Measurements from ENCODE around the gene SLC40A1. TPM values are rescaled to one million over a fixed set of nuclear protein-coding genes. Genes with fewer than 3 reads are reported as not detected.

SLC40A1 gene
- total and polyA plus RNA-seq, 2 of the 8 experiments (the other 6 are each of a cell fraction or from before 2014, with no cell fraction given) = 0.03 TPM; not detected in 1

GRCh38 chr2:189522435-189523151 is 58.0 kb downstream of the SLC40A1 start:
- H3K23me2 ChIP-seq (ENCODE audit: low read depth, low read length) = no peaks in the 10 kb centered on the region
- H3K14ac ChIP-seq (ENCODE audit: insufficient read length) = no peak overlapping the region
- no peak overlapping the region for H3K27ac ChIP-seq (ENCODE audit: low read depth, low read length)
- H2AK5ac ChIP-seq (ENCODE audit: low read depth, low read length) = no peak overlapping the region
- H3K23ac ChIP-seq (ENCODE audit: insufficient read length) = no peak overlapping the region
- H3K4me3 ChIP-seq (ENCODE audit: extremely low read depth in 1 of 4, insufficient read depth in 2 of 4, low read depth in 3 of 4, low read length in 4 of 4) = no peak overlapping the region
- no peak overlapping the region for H2BK15ac ChIP-seq (ENCODE audit: low read length)
- H2AFZ ChIP-seq (ENCODE audit: low read length) = no peak overlapping the region
- H4K8ac ChIP-seq (ENCODE audit: extremely low read depth, insufficient read depth, low read length) = no peak overlapping the region
- H3K4ac ChIP-seq (replicated peaks; ENCODE audit: insufficient read length, low read depth, low read length) = no peak overlapping the region
- CTCF ChIA-PET (ENCODE audit: partially characterized antibody) = no interaction called here
- no peak overlapping the region for H4K91ac ChIP-seq (replicated peaks; ENCODE audit: insufficient read length, low read length)
- no peaks in the 10 kb centered on the region for H3K4me1 ChIP-seq (replicated peaks in 1 of 4; ENCODE audit: control insufficient read depth in 3 of 4, insufficient read depth in 4 of 4, low read length in 3 of 4)
- H3K56ac ChIP-seq (replicated peaks; ENCODE audit: insufficient read length, low read depth, low read length) = no peak overlapping the region
- no peaks in the 10 kb centered on the region for H3K36me3 ChIP-seq (ENCODE audit: control insufficient read depth in 2 of 4, insufficient read depth in 4 of 4, low read length in 3 of 4)
- no peaks in the 10 kb centered on the region for H3K79me1 ChIP-seq (ENCODE audit: low read depth, low read length)
- no peaks in the 10 kb centered on the region for H3K9me3 ChIP-seq (ENCODE audit: insufficient read depth in 2 of 2, low read depth in 1 of 2, low read length in 1 of 2)
- no peak overlapping the region for H2BK120ac ChIP-seq (replicated peaks; ENCODE audit: low read depth, low read length)
- no peak overlapping the region for H3K18ac ChIP-seq (ENCODE audit: extremely low read depth, low read length)
- H3K9ac ChIP-seq (replicated peaks in 1 of 4; ENCODE audit: extremely low read depth in 1 of 4, low read depth in 3 of 4, low read length in 3 of 4) = no peak overlapping the region
- no peak for DNase-seq (ENCODE audit: low read depth in 1 of 2, low spot score in 2 of 2)
- H3K4me2 ChIP-seq (ENCODE audit: insufficient read depth in 1 of 2, low read depth in 2 of 2, low read length in 2 of 2) = no peak overlapping the region
- H4K20me1 ChIP-seq (replicated peaks in 1 of 2; ENCODE audit: control insufficient read depth in 1 of 2, insufficient read depth in 2 of 2, low read length in 2 of 2) = no peaks in the 10 kb centered on the region
- H2BK12ac ChIP-seq (ENCODE audit: low read depth, low read length) = no peak overlapping the region
- H3K79me2 ChIP-seq (ENCODE audit: control insufficient read depth in 1 of 2, insufficient read depth in 2 of 2, low read length in 2 of 2) = no peaks in the 10 kb centered on the region
- no peaks in the 10 kb centered on the region for H3K27me3 ChIP-seq (replicated peaks in 1 of 4; ENCODE audit: control insufficient read depth in 3 of 4, extremely low read depth in 1 of 4, insufficient read depth in 3 of 4, low read length in 3 of 4)
- no peak overlapping the region for H2BK5ac ChIP-seq (ENCODE audit: low read depth, low read length)
- POLR2A ChIA-PET (ENCODE audit: partially characterized antibody) = no interaction called here
- no peak overlapping the region for H2BK20ac ChIP-seq (ENCODE audit: low read length)
- H4K5ac ChIP-seq (ENCODE audit: insufficient read length, low read depth, low read length) = no peak overlapping the region
- no peak for FAIRE-seq
- 90% methylated on average over 5 of the region's 5 CpGs; no CpG with 5 or more reads in 1 of the 2 experiments for WGBS, 2 experiments (ENCODE audit: extremely low coverage in 1 of 2, insufficient coverage in 1 of 2, insufficient read length in 1 of 2, insufficient replicate concordance in 2 of 2, low coverage in 1 of 2, low lambda C conversion rate in 2 of 2, missing lambda C conversion rate in 1 of 2)
- TF ChIP-seq POU5F1 (IDR thresholded peaks at IDR 0.05; ENCODE audit: low read depth, low read length) (no peak), CEBPB (IDR thresholded peaks at IDR 0.05; ENCODE audit: low read depth, low read length) (no peak), SIRT6 (IDR thresholded peaks at IDR 0.05; ENCODE audit: low read length) (no peak), RBBP5 (IDR thresholded peaks at IDR 0.05; ENCODE audit: borderline replicate concordance, low read depth, low read length) (no peak), HDAC6 (IDR thresholded peaks at IDR 0.05; ENCODE audit: low read depth, low read length) (no peak), BACH1 (IDR thresholded peaks at IDR 0.05; ENCODE audit: low read length) (no peak), NANOG (IDR thresholded peaks at IDR 0.05; ENCODE audit: insufficient read depth, low read depth, low read length, poor library complexity, severe bottlenecking) (no peak), MAFK (IDR thresholded peaks at IDR 0.05; ENCODE audit: low read depth, low read length) (no peak), SRF (IDR thresholded peaks at IDR 0.05; ENCODE audit: low read depth, low read length) (no peak), TEAD4 (IDR thresholded peaks at IDR 0.05; ENCODE audit: low read depth, low read length) (no peak), EGR1 (IDR thresholded peaks at IDR 0.05; ENCODE audit: borderline replicate concordance, low read depth, low read length) (no peak), E2F6 (IDR thresholded peaks at IDR 0.05) (no peak), HDAC2 (IDR thresholded peaks at IDR 0.05; ENCODE audit: borderline replicate concordance in 1 of 2, low read depth in 2 of 2, low read length in 2 of 2) (no peak), SP2 (IDR thresholded peaks at IDR 0.05; ENCODE audit: low read length) (no peak)

All from H1 (cell line).